NT2/D1 (cell line): ENCODE measurements around the gene IGFBP5.

ENCODE experiments used
- DNase-seq: peaks from one replicate; pipeline ENCODE4 v3.0.0-alpha.2; 2011; ENCODE audit warnings: low read depth, low spot score
- H3K27me3 ChIP-seq: 2 replicates; pipeline ENCODE4 v1.6.0; 2011; ENCODE audit warnings: mild to moderate bottlenecking; ENCODE audit not compliant: insufficient read length, insufficient read depth
- H3K36me3 ChIP-seq: 2 replicates; pipeline ENCODE4 v1.6.1; 2011; ENCODE audit warnings: mild to moderate bottlenecking, low read length, mixed read lengths; ENCODE audit not compliant: insufficient read depth, insufficient read length
- H3K4me1 ChIP-seq: 2 replicates; pipeline ENCODE4 v1.5.1; 2011; ENCODE audit not compliant: insufficient read depth, insufficient read length
- H3K4me3 ChIP-seq: 2 replicates; pipeline ENCODE4 v1.5.1; 2011; ENCODE audit warnings: low read depth; ENCODE audit not compliant: insufficient read length
- H3K9ac ChIP-seq: 2 replicates; pipeline ENCODE4 v1.6.0; 2011; ENCODE audit warnings: low read depth; ENCODE audit not compliant: insufficient read length
- H3K9me3 ChIP-seq: 2 replicates; pipeline ENCODE4 v1.5.1; 2011; ENCODE audit warnings: mild to moderate bottlenecking, low read length; ENCODE audit not compliant: insufficient read depth
- SUZ12 ChIP-seq: IDR thresholded peaks from 2 replicates; pipeline ENCODE4 v1.6.1; 2011; ENCODE audit not compliant: insufficient read length, insufficient read depth; ENCODE audit errors: extremely low read depth
- YY1 ChIP-seq: IDR thresholded peaks from 2 replicates; pipeline ENCODE4 v1.6.1; 2011; ENCODE audit not compliant: insufficient read length, insufficient read depth
- ZNF274 ChIP-seq: IDR thresholded peaks from 2 replicates; pipeline ENCODE4 v1.6.1; 2011; ENCODE audit warnings: mild to moderate bottlenecking, low read depth, low read length

The IGFBP5 gene

DNA sequence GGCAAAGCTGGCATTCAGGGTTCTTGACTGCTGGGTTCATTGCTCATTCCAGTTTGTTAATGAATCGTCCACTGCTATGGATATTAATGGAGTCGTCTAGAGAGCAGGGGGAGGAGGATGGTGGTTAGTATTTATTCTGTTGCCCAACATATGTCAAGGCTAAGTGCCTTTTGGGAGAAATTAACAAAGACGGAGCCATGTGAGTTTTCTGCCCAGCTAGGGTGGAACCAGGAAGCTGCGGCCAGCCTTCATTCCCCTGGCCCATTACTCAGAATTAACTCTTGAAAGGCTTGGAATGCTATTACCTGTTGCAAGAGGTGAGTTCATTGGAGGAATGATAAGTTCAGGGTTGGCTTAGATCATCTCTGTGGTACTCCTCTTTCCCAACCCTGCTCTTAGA is 42.8 kb downstream of the IGFBP5 start:
- no peak overlapping the region for H3K4me3 ChIP-seq
- H3K9me3 ChIP-seq: no peaks in the 10 kb centered on the region
- TF ChIP-seq YY1: no peak
- TF ChIP-seq SUZ12: no peak
- TF ChIP-seq ZNF274: no peak
- DNase-seq: no peak
- H3K9ac ChIP-seq: no peak overlapping the region
- peaks cover 11% of the 10 kb centered on the region for H3K4me1 ChIP-seq
- H3K36me3 ChIP-seq: peaks cover 65% of the 10 kb centered on the region
- no peaks in the 10 kb centered on the region for H3K27me3 ChIP-seq

GRCh38 chr2:216651351-216651881 is 43.9 kb downstream of the IGFBP5 start:
- no peaks in the 10 kb centered on the region for H3K27me3 ChIP-seq
- H3K4me1 ChIP-seq: peaks cover 7% of the 10 kb centered on the region
- no peak overlapping the region for H3K4me3 ChIP-seq
- H3K9me3 ChIP-seq: no peaks in the 10 kb centered on the region
- H3K36me3 ChIP-seq: peaks cover 54% of the 10 kb centered on the region
- no peak for DNase-seq
- TF ChIP-seq YY1: no peak
- TF ChIP-seq ZNF274: no peak
- TF ChIP-seq SUZ12: no peak
- no peak overlapping the region for H3K9ac ChIP-seq

DNA sequence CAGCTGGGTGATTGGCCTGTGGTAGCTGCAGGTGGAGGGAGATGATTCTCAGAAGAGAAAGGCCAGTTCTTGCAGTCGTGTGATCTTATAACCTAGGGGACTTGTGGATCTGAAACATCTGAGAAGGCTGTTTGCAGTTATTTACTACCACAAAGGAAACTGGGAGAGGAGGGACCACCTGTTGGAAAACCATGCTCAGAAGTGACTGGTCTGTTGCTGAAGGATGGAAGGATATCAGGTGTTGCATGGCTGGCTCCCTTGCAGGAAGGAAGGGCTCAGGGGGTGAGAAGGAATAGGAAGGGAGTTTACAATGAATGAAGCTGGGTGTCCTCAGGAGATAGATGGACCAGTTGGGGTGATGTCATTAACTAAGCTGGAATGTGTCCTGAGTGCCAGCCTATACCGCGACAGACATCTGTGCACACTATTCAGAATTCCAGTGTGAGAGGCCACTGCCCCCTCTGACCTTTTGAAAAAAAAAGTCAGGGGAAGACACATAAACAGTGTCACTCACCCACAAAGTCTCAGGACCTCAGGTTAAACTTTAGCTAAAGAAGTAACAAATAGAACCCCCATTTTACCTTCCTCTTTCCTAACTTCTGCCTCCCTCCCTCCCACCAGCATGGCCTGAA is 44.6 kb downstream of the IGFBP5 start:
- Histone ChIP-seq H3K4me3 (no peak overlapping the region), H3K9ac (no peak overlapping the region), H3K9me3 (0 out of 2 replicates have a peak, but pooled peaks cover 4% of the 10 kb centered on the region), H3K4me1 (peaks cover 3% of the 10 kb centered on the region), H3K27me3 (no peaks in the 10 kb centered on the region), H3K36me3 (peaks cover 54% of the 10 kb centered on the region)
- DNase-seq: no peak
- TF ChIP-seq SUZ12 (no peak), ZNF274 (no peak), YY1 (no peak)

- H3K9me3 ChIP-seq: 0 out of 2 replicates have a peak, but pooled peaks cover 4% of the 10 kb centered on the region
- DNase-seq: no peak
- H3K4me1 ChIP-seq: peaks cover 3% of the 10 kb centered on the region
- TF ChIP-seq ZNF274: no peak
- H3K36me3 ChIP-seq: peaks cover 58% of the 10 kb centered on the region
- H3K27me3 ChIP-seq: no peaks in the 10 kb centered on the region
- no peak overlapping the region for H3K9ac ChIP-seq
- H3K4me3 ChIP-seq: no peak overlapping the region
Measured at GRCh38 chr2:216649574-216649973, 45.8 kb downstream of the IGFBP5 start.

- TF ChIP-seq SUZ12: no peak
- TF ChIP-seq YY1: no peak
- no peak for TF ChIP-seq ZNF274
- Histone ChIP-seq H3K36me3 (peaks cover 59% of the 10 kb centered on the region), H3K9ac (no peak overlapping the region)
Measured at GRCh38 chr2:216648105-216648504, 47.2 kb downstream of the IGFBP5 start.

DNA sequence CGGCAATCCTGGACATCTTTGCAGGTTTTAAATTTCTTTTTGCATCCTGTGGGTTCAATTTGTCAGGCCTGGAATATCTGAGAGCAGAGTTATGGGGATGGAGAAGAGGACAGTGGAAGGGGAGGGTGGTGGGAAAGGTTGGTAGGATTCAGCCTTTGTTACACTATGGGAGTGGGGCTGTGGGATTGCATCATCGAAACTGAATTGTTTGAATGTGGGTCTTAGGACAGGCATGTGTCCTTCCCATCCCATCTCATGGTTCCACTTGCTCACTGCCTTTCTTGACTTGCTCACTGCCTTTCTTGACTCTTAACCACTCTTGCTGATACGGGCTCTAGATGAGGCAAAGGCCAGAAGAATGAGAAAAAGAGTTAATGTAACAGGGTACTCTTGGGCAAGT is 49.2 kb downstream of the IGFBP5 start:
- Histone ChIP-seq H3K27me3 (no peaks in the 10 kb centered on the region), H3K36me3 (peaks cover 62% of the 10 kb centered on the region), H3K4me1 (peaks cover 7% of the 10 kb centered on the region), H3K9ac (no peak overlapping the region), H3K4me3 (no peak overlapping the region), H3K9me3 (0 out of 2 replicates have a peak, but pooled peaks cover 4% of the 10 kb centered on the region)
- DNase-seq: no peak
- no peak for TF ChIP-seq ZNF274
- no peak for TF ChIP-seq YY1
- no peak for TF ChIP-seq SUZ12

More at GRCh38 chr2:216648105-216648504, 47.2 kb downstream of the IGFBP5 start:
- Histone ChIP-seq H3K27me3 (no peaks in the 10 kb centered on the region), H3K4me1 (peaks cover 7% of the 10 kb centered on the region), H3K9me3 (0 out of 2 replicates have a peak, but pooled peaks cover 4% of the 10 kb centered on the region), H3K4me3 (no peak overlapping the region)
- no peak for DNase-seq

GRCh38 chr2:216645636-216645950 is 49.8 kb downstream of the IGFBP5 start:
- 0 out of 2 replicates have a peak, but pooled peaks cover 4% of the 10 kb centered on the region for H3K9me3 ChIP-seq
- H3K27me3 ChIP-seq: no peaks in the 10 kb centered on the region
- no peak overlapping the region for H3K9ac ChIP-seq
- TF ChIP-seq YY1: no peak
- TF ChIP-seq ZNF274: no peak
- TF ChIP-seq SUZ12: no peak
- peaks cover 63% of the 10 kb centered on the region for H3K36me3 ChIP-seq
- peaks cover 7% of the 10 kb centered on the region for H3K4me1 ChIP-seq
- H3K4me3 ChIP-seq: no peak overlapping the region
- no peak for DNase-seq
